Bronchial epithelial cell (primary cell): ENCODE measurements around the gene DCC. TPM values are rescaled to one million over a fixed set of nuclear protein-coding genes. Genes with fewer than 3 reads are reported as not detected.

Experiments used
- DNase-seq: peaks from one replicate; pipeline ENCODE4 v3.0.0-alpha.2; 2010; ENCODE audit warnings: low read depth
- FAIRE-seq: peaks from 2 replicates; lab custom pipeline; 2011; peaks lifted over from hg19 to GRCh38; lab: Jason Lieb, UNC
- H3K27me3 ChIP-seq: 2 replicates; pipeline ENCODE4 v1.5.1; 2011; ENCODE audit warnings: low read length; ENCODE audit not compliant: control insufficient read depth, insufficient read depth
- H3K36me3 ChIP-seq: 2 replicates; pipeline ENCODE4 v1.5.1; 2011; ENCODE audit warnings: low read length; ENCODE audit not compliant: control insufficient read depth, insufficient read depth
- H3K4me3 ChIP-seq: 2 replicates; pipeline ENCODE4 v1.5.1; 2011; ENCODE audit warnings: mild to moderate bottlenecking, low read depth, low read length, control low read depth
- total RNA-seq: library from RNA; depleted of rRNA; stranded (reverse); fragments of >200 nt; gene quantifications from 2 replicates; pipeline ENCODE4 v1.2.1, GENCODE V29; 2014
- TF ChIP-seq, protein P1 (sequence below): IDR thresholded peaks from 2 replicates; pipeline ENCODE4 v1.5.1; 2011; ENCODE audit warnings: mild to moderate bottlenecking, moderate library complexity, low read length, control low read depth, inconsistent platforms; ENCODE audit not compliant: insufficient read depth, severe bottlenecking

The DCC gene
- total RNA-seq, 1 donor from 2014 or later = not detected

DNA sequence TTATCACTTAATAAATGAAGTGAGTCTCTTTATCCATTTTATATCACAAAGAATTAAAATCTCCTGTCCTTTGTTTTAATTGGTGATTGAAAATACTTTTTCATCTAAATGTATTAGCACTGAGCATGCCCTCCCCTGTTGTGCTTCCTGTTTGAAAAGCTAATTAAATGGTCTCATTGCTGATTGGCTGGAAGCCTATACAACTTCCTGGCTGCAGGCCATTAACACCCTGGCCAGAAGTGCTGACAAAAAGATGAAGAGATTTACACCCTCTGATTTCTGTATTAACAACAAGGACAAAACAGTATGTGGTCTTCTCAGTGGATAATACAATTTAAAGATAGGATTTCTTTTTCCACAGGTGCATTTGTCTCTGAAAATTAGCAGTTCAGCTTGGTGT, 548.0 kb downstream of the DCC start:
- DNase-seq (no peak), FAIRE-seq (no peak)
- no peaks in the 10 kb centered on the region for H3K36me3 ChIP-seq
- TF ChIP-seq, protein P1, sequence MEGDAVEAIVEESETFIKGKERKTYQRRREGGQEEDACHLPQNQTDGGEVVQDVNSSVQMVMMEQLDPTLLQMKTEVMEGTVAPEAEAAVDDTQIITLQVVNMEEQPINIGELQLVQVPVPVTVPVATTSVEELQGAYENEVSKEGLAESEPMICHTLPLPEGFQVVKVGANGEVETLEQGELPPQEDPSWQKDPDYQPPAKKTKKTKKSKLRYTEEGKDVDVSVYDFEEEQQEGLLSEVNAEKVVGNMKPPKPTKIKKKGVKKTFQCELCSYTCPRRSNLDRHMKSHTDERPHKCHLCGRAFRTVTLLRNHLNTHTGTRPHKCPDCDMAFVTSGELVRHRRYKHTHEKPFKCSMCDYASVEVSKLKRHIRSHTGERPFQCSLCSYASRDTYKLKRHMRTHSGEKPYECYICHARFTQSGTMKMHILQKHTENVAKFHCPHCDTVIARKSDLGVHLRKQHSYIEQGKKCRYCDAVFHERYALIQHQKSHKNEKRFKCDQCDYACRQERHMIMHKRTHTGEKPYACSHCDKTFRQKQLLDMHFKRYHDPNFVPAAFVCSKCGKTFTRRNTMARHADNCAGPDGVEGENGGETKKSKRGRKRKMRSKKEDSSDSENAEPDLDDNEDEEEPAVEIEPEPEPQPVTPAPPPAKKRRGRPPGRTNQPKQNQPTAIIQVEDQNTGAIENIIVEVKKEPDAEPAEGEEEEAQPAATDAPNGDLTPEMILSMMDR = no peak
- no peaks in the 10 kb centered on the region for H3K27me3 ChIP-seq
- no peak overlapping the region for H3K4me3 ChIP-seq

DNA sequence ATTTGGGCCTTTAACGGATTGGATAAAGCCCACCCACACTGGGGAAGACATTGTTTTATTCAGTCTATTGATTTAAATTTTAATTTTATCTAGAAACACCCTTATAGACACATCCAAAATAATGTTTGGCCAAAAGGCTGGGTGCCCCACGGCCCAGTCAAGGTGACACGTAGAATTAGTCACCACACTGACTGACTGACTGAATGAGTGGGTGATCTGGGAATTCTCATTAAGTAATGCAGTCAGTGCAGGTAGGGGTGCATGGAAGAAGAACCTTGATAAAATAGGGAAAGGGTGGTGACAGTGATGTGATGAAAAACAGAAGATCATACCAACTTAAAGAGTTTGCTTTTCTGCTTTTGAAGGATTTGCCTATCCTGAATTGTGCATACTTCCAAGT, 554.8 kb downstream of the DCC start:
- no peaks in the 10 kb centered on the region for H3K27me3 ChIP-seq
- no peak for FAIRE-seq
- H3K4me3 ChIP-seq = no peak overlapping the region
- TF ChIP-seq, protein P1 = no peak
- no peaks in the 10 kb centered on the region for H3K36me3 ChIP-seq
- no peak for DNase-seq

DNA sequence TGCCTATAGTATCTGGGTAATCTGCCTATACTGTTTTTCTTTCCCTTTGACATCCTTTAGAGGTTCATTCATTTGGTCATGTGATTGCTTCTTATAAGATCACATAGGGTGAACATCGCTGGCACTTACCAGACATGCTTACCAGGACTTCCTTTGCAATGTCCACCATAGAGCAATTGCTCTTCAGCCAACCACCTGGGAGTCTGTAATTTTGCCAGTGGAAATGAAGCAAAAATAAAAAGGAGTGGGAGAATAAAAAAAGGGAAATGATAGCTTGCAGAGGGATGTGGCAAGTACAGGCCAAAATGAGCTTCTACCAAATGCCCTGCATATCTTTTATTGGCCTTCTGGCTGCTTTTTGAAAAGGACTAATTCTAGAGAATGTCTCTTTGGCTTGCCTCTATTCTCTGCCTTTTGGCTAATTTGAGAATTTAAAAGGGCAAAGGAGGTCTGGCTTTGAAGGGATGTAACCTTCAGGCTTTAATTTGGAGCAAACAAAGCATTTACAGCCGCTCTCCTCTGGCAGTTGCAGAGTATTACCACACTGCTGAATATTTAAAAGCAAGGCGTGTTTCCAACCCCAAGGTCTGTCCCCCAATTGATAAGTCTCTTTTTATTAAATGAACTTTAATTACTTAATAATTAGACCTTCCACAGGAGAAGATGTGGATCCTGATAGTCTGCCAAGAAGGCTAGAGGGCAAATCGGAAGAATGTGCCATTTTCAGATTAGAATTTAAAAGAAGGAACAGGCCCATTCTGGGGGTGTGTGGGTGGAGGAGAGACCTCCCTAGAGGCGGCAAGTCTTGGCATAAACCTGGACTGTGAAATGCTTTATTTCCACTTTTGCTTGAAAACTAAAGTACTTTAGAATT, 557.9 kb downstream of the DCC start:
- FAIRE-seq (no peak), DNase-seq (no peak)
- no peak overlapping the region for H3K4me3 ChIP-seq
- TF ChIP-seq, protein P1 = no peak
- H3K36me3 ChIP-seq = no peaks in the 10 kb centered on the region
- H3K27me3 ChIP-seq = no peaks in the 10 kb centered on the region

DNA sequence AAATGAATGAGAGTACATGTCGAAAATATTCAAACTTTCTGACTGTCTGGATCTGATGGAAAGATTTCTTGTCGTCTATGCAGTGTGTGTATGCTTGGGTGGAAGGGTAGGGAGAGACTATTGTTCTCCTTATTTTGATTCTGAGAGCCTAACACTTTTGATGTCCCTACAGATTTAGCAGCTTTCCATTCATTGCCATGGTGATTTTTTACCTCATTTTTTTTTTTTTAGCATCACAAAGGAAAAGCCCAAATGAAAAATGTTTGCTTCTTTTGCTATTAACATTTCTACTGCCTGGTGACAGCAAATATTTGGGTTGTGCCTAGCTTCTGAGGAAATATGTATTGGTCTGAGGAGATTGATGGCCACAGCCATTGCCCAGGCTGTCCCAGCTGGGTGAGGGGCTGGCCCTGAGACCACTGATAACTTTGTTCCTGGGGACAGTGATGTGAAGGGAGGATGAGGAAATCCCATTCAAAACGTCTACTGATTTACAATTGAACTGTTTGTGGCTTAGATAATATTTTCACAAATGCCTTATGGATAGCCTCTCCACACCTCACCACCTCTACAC, 558.6 kb downstream of the DCC start:
- Histone ChIP-seq H3K27me3 (no peaks in the 10 kb centered on the region), H3K36me3 (no peaks in the 10 kb centered on the region), H3K4me3 (no peak overlapping the region)
- TF ChIP-seq, protein P1 = no peak
- FAIRE-seq (no peak), DNase-seq (no peak)

DNA sequence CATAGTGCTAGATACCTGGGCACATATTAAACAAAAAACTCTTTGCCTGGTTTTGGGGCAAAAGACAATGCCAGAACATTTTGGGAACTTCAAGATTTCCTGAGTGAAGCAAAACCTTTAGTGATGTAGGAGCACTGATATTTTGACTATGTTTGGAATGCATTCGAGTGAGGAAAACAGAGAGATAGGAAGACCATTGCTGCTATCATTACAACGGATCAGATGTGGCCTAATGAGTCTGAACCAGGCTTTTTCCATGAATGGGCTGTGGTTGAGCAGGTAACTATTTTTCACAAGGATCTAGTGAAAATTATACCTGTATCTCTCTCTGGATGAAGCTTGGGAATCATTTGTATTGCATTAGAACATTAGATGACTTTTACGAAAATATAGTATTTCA, 562.2 kb downstream of the DCC start:
- no peak overlapping the region for H3K4me3 ChIP-seq
- TF ChIP-seq, protein P1 = no peak
- no peaks in the 10 kb centered on the region for H3K36me3 ChIP-seq
- no peaks in the 10 kb centered on the region for H3K27me3 ChIP-seq
- DNase-seq (no peak), FAIRE-seq (no peak)
